Kidney tubule cell (primary cell): ENCODE results near the gene SPDYE4.

Experiments used
- DNase-seq: peaks from one replicate; pipeline ENCODE4 v3.0.0-alpha.2; 2018; ENCODE audit warnings: low spot score

The SPDYE4 gene

GRCh38 chr17:8741366-8741765 is 17.0 kb downstream of the SPDYE4 start:
- DNase-seq, result no peak

- DNase-seq, result no peak
Measured at GRCh38 chr17:8740486-8740885, 17.9 kb downstream of the SPDYE4 start.

- DNase-seq, result no peak
Measured at GRCh38 chr17:8739097-8739496, 19.2 kb downstream of the SPDYE4 start.

GRCh38 chr17:8736796-8737195 is 21.6 kb downstream of the SPDYE4 start:
- no peak for DNase-seq

- no peak for DNase-seq
Measured at GRCh38 chr17:8736362-8736761, 22.0 kb downstream of the SPDYE4 start.

- DNase-seq, result no peak
Measured at GRCh38 chr17:8735336-8735939, 22.9 kb downstream of the SPDYE4 start.

- no peak for DNase-seq
Measured at GRCh38 chr17:8734876-8735275, 23.5 kb downstream of the SPDYE4 start.

GRCh38 chr17:8732406-8733085 is 25.8 kb downstream of the SPDYE4 start:
- DNase-seq, result no peak

- DNase-seq, result no peak
Measured at GRCh38 chr17:8729860-8730259, 28.5 kb downstream of the SPDYE4 start.

- DNase-seq, result no peak
Measured at GRCh38 chr17:8729421-8729820, 28.9 kb downstream of the SPDYE4 start.

- DNase-seq, result no peak
Measured at GRCh38 chr17:8728971-8729370, 29.4 kb downstream of the SPDYE4 start.

GRCh38 chr17:8728251-8728938 is 30.0 kb downstream of the SPDYE4 start:
- no peak for DNase-seq

- DNase-seq, result no peak
Measured at GRCh38 chr17:8726941-8727555, 31.3 kb downstream of the SPDYE4 start.

GRCh38 chr17:8725881-8726876 is 32.2 kb downstream of the SPDYE4 start:
- DNase-seq, result no peak

- DNase-seq, result no peak
Measured at GRCh38 chr17:8724451-8724850, 33.9 kb downstream of the SPDYE4 start.

GRCh38 chr17:8720596-8720995 is 37.8 kb downstream of the SPDYE4 start:
- DNase-seq, result no peak

- DNase-seq, result no peak
Measured at GRCh38 chr17:8719291-8720246, 38.8 kb downstream of the SPDYE4 start.

GRCh38 chr17:8718001-8718563 is 40.3 kb downstream of the SPDYE4 start:
- no peak for DNase-seq

- no peak for DNase-seq
Measured at GRCh38 chr17:8713878-8714277, 44.5 kb downstream of the SPDYE4 start.

GRCh38 chr17:8713315-8713714 is 45.0 kb downstream of the SPDYE4 start:
- no peak for DNase-seq
